IMR-90 (cell line): ENCODE measurements around the gene TPMT. TPM values are rescaled to one million over a fixed set of nuclear protein-coding genes. Genes with fewer than 3 reads are reported as not detected.

ENCODE experiments used
- ATAC-seq: fragments of 200-7000 bp; cut with Tn5 transposase; 2 replicates; pipeline ENCODE4 v1.9.1; 2020; ENCODE audit warnings: low read depth, mild to moderate bottlenecking, moderate library complexity
- BruUV-seq: library from RNA; stranded (reverse); fragments of 400-500 nt; replicated peaks from 2 replicates; lab custom pipeline; 2021; lab: Mats Ljungman, UMichigan
- CTCF ChIA-PET: fragments of 300-600 bp; formaldehyde crosslinking; extraction: SDS; loops from one replicate; lab custom pipeline; 2021; ENCODE audit warnings: antibody characterized with exemption; lab: Yijun Ruan, JAX
- POLR2A ChIA-PET: fragments of 300-600 bp; sonication (Branson Sonifier 250); formaldehyde crosslinking; loops from one replicate; lab custom pipeline; 2022; ENCODE audit warnings: antibody characterized with exemption; ENCODE audit not compliant: unreplicated experiment; lab: Charles Lee
- DNase-seq: peaks from one replicate; pipeline ENCODE4 v3.0.0; 2013
- H2AFZ ChIP-seq: replicated peaks from 2 replicates; pipeline ENCODE3; 2013; ENCODE audit warnings: low read length, mild to moderate bottlenecking; ENCODE audit not compliant: poor library complexity
- H2AK5ac ChIP-seq: 2 replicates; pipeline ENCODE4 v1.6.1; 2013; ENCODE audit warnings: low read depth, low read length, inconsistent platforms
- H2AK9ac ChIP-seq: replicated peaks from 2 replicates; pipeline ENCODE3; 2013; ENCODE audit warnings: mild to moderate bottlenecking, low read depth, low read length, moderate library complexity; ENCODE audit not compliant: poor library complexity
- H2BK120ac ChIP-seq: 2 replicates; pipeline ENCODE4 v1.6.1; 2013; ENCODE audit warnings: low read depth, low read length, inconsistent platforms
- H2BK15ac ChIP-seq: 3 replicates; pipeline ENCODE4 v1.6.1; 2013; ENCODE audit warnings: low read depth, low read length, inconsistent platforms
- H2BK20ac ChIP-seq: 2 replicates; pipeline ENCODE4 v1.6.1; 2013; ENCODE audit warnings: low read depth, mild to moderate bottlenecking, inconsistent platforms, low read length, moderate library complexity
- H2BK5ac ChIP-seq: 2 replicates; pipeline ENCODE4 v1.6.1; 2013; ENCODE audit warnings: mild to moderate bottlenecking, low read depth, low read length, inconsistent platforms; ENCODE audit not compliant: poor library complexity, severe bottlenecking
- H3K14ac ChIP-seq: replicated peaks from 2 replicates; pipeline ENCODE4 v1.6.1; 2013; ENCODE audit warnings: low read depth, low read length, inconsistent platforms
- H3K18ac ChIP-seq: 2 replicates; pipeline ENCODE4 v1.6.1; 2013; ENCODE audit warnings: low read depth, low read length, control low read depth
- H3K23ac ChIP-seq: 2 replicates; pipeline ENCODE4 v1.6.1; 2013; ENCODE audit warnings: low read depth, low read length, inconsistent platforms
- H3K27ac ChIP-seq: 2 replicates; pipeline ENCODE4 v1.5.1; 2013; ENCODE audit warnings: mild to moderate bottlenecking, control low read depth, low read length; ENCODE audit not compliant: insufficient read depth
- H3K27me3 ChIP-seq: 2 replicates; pipeline ENCODE4 v1.6.1; 2013; ENCODE audit warnings: low read length; ENCODE audit not compliant: control insufficient read depth, insufficient read depth
- H3K36me3 ChIP-seq: 2 replicates; pipeline ENCODE4 v1.6.1; 2013; ENCODE audit warnings: low read length, mixed read lengths; ENCODE audit not compliant: control insufficient read depth, insufficient read depth
- H3K4ac ChIP-seq: 2 replicates; pipeline ENCODE4 v1.6.1; 2013; ENCODE audit warnings: low read depth, low read length, inconsistent platforms
- H3K4me1 ChIP-seq: 2 replicates; pipeline ENCODE4 v1.6.1; 2013; ENCODE audit warnings: low read length, mixed read lengths; ENCODE audit not compliant: control insufficient read depth, insufficient read depth
- H3K4me2 ChIP-seq: 2 replicates; pipeline ENCODE4 v1.6.1; 2013; ENCODE audit warnings: low read depth, mild to moderate bottlenecking, control low read depth, low read length, moderate library complexity
- H3K4me3 ChIP-seq: 2 replicates; pipeline ENCODE4 v1.5.1; 2013; ENCODE audit warnings: low read depth, mild to moderate bottlenecking, control low read depth, low read length, moderate library complexity; ENCODE audit not compliant: insufficient read depth
- H3K56ac ChIP-seq: 2 replicates; pipeline ENCODE4 v1.6.1; 2013; ENCODE audit warnings: low read length, inconsistent platforms; ENCODE audit not compliant: insufficient read depth; ENCODE audit errors: extremely low read depth
- H3K79me1 ChIP-seq, 2 experiments: 2 replicates each; pipeline ENCODE4 v1.6.1; 2013; ENCODE audit warnings: low read length in 2 of 2, inconsistent platforms in 1 of 2, low read depth in 1 of 2
- H3K9ac ChIP-seq: 2 replicates; pipeline ENCODE4 v1.6.1; 2013; ENCODE audit warnings: low read depth, low read length, control low read depth
- H3K9me1 ChIP-seq: 2 replicates; pipeline ENCODE4 v1.6.1; 2013; ENCODE audit warnings: low read length, inconsistent platforms; ENCODE audit not compliant: insufficient read depth
- H3K9me3 ChIP-seq: 2 replicates; pipeline ENCODE4 v1.6.1; 2013; ENCODE audit warnings: low read length; ENCODE audit not compliant: control insufficient read depth, insufficient read depth
- H4K20me1 ChIP-seq: 2 replicates; pipeline ENCODE4 v1.6.1; 2013; ENCODE audit warnings: low read length, inconsistent platforms; ENCODE audit not compliant: insufficient read depth
- H4K5ac ChIP-seq: 2 replicates; pipeline ENCODE4 v1.6.1; 2013; ENCODE audit warnings: mild to moderate bottlenecking, low read depth, low read length, control low read depth
- H4K8ac ChIP-seq, 2 experiments: 2 replicates each; pipeline ENCODE4 v1.6.1; 2013; ENCODE audit warnings: low read depth in 2 of 2, low read length in 2 of 2, control low read depth in 1 of 2, inconsistent platforms in 1 of 2
- H4K91ac ChIP-seq: 2 replicates; pipeline ENCODE4 v1.6.1; 2013; ENCODE audit warnings: low read depth, low read length, inconsistent platforms; ENCODE audit not compliant: insufficient read depth
- BHLHE40 ChIP-seq: fragments of 150-350 bp; IDR thresholded peaks from 2 replicates; pipeline ENCODE4 v1.6.1; 2016; ENCODE audit warnings: mild to moderate bottlenecking, low read depth, low read length
- CEBPB ChIP-seq: IDR thresholded peaks from 2 replicates; pipeline ENCODE4 v1.6.1; 2012; ENCODE audit warnings: low read depth, low read length, improper control_type of control experiment
- CHD1 ChIP-seq: IDR thresholded peaks from 2 replicates; pipeline ENCODE4 v1.6.1; 2012; ENCODE audit warnings: low read depth, low read length, improper control_type of control experiment
- CTCF ChIP-seq: conservative IDR thresholded peaks from 2 replicates; pipeline ENCODE4 v1.5.1; 2012; ENCODE audit warnings: mild to moderate bottlenecking, low read depth, low read length, improper control_type of control experiment
- ELK1 ChIP-seq: fragments of 150-350 bp; IDR thresholded peaks from 2 replicates; pipeline ENCODE4 v1.6.1; 2016; ENCODE audit warnings: low read depth, mild to moderate bottlenecking, low read length, moderate library complexity, borderline replicate concordance
- FOS ChIP-seq: fragments of 150-350 bp; IDR thresholded peaks from 2 replicates; pipeline ENCODE4 v1.6.1; 2016; ENCODE audit warnings: low read depth, low read length
- MAFK ChIP-seq: IDR thresholded peaks from 2 replicates; pipeline ENCODE4 v1.6.1; 2012; ENCODE audit warnings: low read depth, low read length, improper control_type of control experiment
- MAZ ChIP-seq: IDR thresholded peaks from 2 replicates; pipeline ENCODE4 v1.6.1; 2012; ENCODE audit warnings: low read depth, mild to moderate bottlenecking, low read length, improper control_type of control experiment, moderate library complexity, borderline replicate concordance
- MXI1 ChIP-seq: IDR thresholded peaks from 2 replicates; pipeline ENCODE4 v1.6.1; 2012; ENCODE audit warnings: low read depth, mild to moderate bottlenecking, low read length, moderate library complexity, borderline replicate concordance
- NFE2L2 ChIP-seq: fragments of 150-350 bp; IDR thresholded peaks from 2 replicates; pipeline ENCODE4 v1.6.1; 2016; ENCODE audit warnings: low read depth, mild to moderate bottlenecking, low read length
- POLR2A ChIP-seq: IDR thresholded peaks from 2 replicates; pipeline ENCODE4 v1.6.1; 2012; ENCODE audit warnings: mild to moderate bottlenecking, low read depth, low read length
- RAD21 ChIP-seq: IDR thresholded peaks from 2 replicates; pipeline ENCODE4 v1.6.1; 2012; ENCODE audit warnings: low read length, improper control_type of control experiment
- RCOR1 ChIP-seq: IDR thresholded peaks from 2 replicates; pipeline ENCODE4 v1.6.1; 2012; ENCODE audit warnings: mild to moderate bottlenecking, low read length, improper control_type of control experiment; ENCODE audit not compliant: insufficient replicate concordance
- RFX5 ChIP-seq: IDR thresholded peaks from 2 replicates; pipeline ENCODE4 v1.8.0; 2012; ENCODE audit warnings: low read depth, mild to moderate bottlenecking, low read length, moderate library complexity
- SMC3 ChIP-seq: fragments of 150-350 bp; IDR thresholded peaks from 2 replicates; pipeline ENCODE4 v1.6.1; 2016; ENCODE audit warnings: low read depth, mild to moderate bottlenecking, antibody characterized with exemption, low read length, moderate library complexity
- USF2 ChIP-seq: fragments of 150-350 bp; IDR thresholded peaks from 2 replicates; pipeline ENCODE4 v1.6.1; 2017; ENCODE audit warnings: mild to moderate bottlenecking, antibody characterized with exemption, low read length, low read depth
- WGBS, 2 experiments: methylation state at CpG; one replicate each; pipeline versions ENCODE4 v1.1.5 to v1.1.7; 2013; ENCODE audit warnings: missing lambda C conversion rate in 2 of 2; ENCODE audit not compliant: insufficient read length in 1 of 2; ENCODE audit errors: extremely low coverage in 2 of 2; 5-methylcytosine and 5-hydroxymethylcytosine counted together
- dilution Hi-C: fragments of 300-500 bp; cut with HindIII; formaldehyde crosslinking; loops from one replicate; pipeline ENCODE4 v1.14.3; 2018; ENCODE audit warnings: low sequenced_read_pairs; ENCODE audit not compliant: unreplicated experiment
- in situ Hi-C: fragments of 300-500 bp; cut with MboI; formaldehyde crosslinking; loops from 3 replicates; pipeline ENCODE4 v1.14.3; 2019; ENCODE audit warnings: low sequenced_read_pairs, inconsistent platforms, mixed read lengths
- intact Hi-C: fragments of 100-400 bp; cut with micrococcal nuclease; formaldehyde crosslinking; loops from 2 replicates; pipeline ENCODE4 v1.10.0; 2022
- polyA plus RNA-seq, 3 experiments: library from polyadenylated mRNA; depleted of rRNA; stranded (reverse); fragments of >200 nt; gene quantifications; 2 replicates each; pipeline ENCODE4 v1.2.3, GENCODE V29; 2012; ENCODE audit warnings: low replicate concordance in 1 of 3
- total RNA-seq: library from RNA; depleted of rRNA; stranded (reverse); fragments of >200 nt; gene quantifications from 2 replicates; pipeline ENCODE4 v1.2.3, GENCODE V29; 2012

Gene TPMT
- total and polyA plus RNA-seq, 2 of the 4 experiments (the other 2 are of a cell fraction) = 10.8 to 14.1 TPM

GRCh38 chr6:18187701-18188100, 32.8 kb upstream of the TPMT start:
- Histone ChIP-seq H4K20me1 (no peaks in the 10 kb centered on the region), H2AK5ac (no peak overlapping the region), H4K91ac (no peak overlapping the region), H3K23ac (no peak overlapping the region), H3K18ac (no peak overlapping the region), H3K4me3 (no peak overlapping the region), H3K4me2 (no peak overlapping the region), H2AFZ (no peak overlapping the region), H2BK20ac (no peak overlapping the region), H3K14ac (no peak overlapping the region), H2BK15ac (no peak overlapping the region), H2AK9ac (peak overlapping the region; percentile 42), H2BK120ac (no peak overlapping the region), H3K36me3 (peaks cover 6% of the 10 kb centered on the region; the same call in 1 of the 2 replicates), H4K5ac (no peak overlapping the region), H3K9me3 (no peaks in the 10 kb centered on the region), H3K4ac (no peak overlapping the region), H3K79me1 (no peaks in the 10 kb centered on the region), H3K27ac (no peak overlapping the region), H3K27me3 (no peaks in the 10 kb centered on the region), H3K9ac (no peak overlapping the region), H3K56ac (no peak overlapping the region), H2BK5ac (no peak overlapping the region), H3K4me1 (no peaks in the 10 kb centered on the region), H3K9me1 (no peaks in the 10 kb centered on the region; the same call in 1 of the 2 replicates), H4K8ac (no peak overlapping the region)
- in situ Hi-C loops (no loop called here), intact Hi-C loops (no loop called here), dilution Hi-C loops (no loop called here)
- BruUV-seq = no TSS peak
- 97% methylated on average over 5 of the region's 10 CpGs; no CpG with 5 or more reads in 1 of the 2 experiments for WGBS, 2 experiments
- ATAC-seq (no peak), DNase-seq (no peak)
- POLR2A ChIA-PET = no interaction called here
- TF ChIP-seq MAZ = no peak
- no peak for TF ChIP-seq CHD1
- no peak for TF ChIP-seq RFX5
- no peak for TF ChIP-seq ELK1
- TF ChIP-seq BHLHE40 = no peak
- no peak for TF ChIP-seq MAFK
- TF ChIP-seq FOS = no peak
- no peak for TF ChIP-seq NFE2L2
- TF ChIP-seq CTCF = no peak
- TF ChIP-seq SMC3 = no peak
- TF ChIP-seq MXI1 = no peak
- TF ChIP-seq RAD21 = no peak
- no peak for TF ChIP-seq CEBPB
- TF ChIP-seq USF2 = no peak
- TF ChIP-seq POLR2A = no peak
- no peak for TF ChIP-seq RCOR1
- CTCF ChIA-PET = no interaction called here
